Measurements from ENCODE around the gene CYFIP1. TPM values are rescaled to one million over a fixed set of nuclear protein-coding genes. Genes with fewer than 3 reads are reported as not detected.

Gene CYFIP1
- total RNA-seq, 1 experiment from 2014 or later, result 159 TPM

DNA sequence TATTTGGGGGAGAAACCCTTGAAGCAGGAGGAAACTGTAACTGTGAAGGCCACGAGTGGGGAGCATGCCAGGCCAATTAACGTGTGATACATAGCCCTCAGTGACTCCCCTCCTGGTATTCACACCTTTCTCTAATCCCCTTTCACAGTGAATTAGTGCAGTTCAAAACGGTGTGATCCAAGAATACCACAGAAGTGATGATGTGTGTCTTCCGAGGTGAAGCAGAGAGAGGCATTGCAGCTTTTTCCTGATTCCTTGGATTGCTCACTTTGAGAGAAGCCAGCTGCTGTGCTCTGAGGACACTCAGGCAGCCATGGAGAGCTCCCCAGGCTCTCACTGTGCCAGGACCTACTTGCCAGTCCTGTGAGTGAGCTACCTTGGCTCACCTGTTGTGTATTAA, 124.4 kb downstream of the CYFIP1 start:
- Histone ChIP-seq H3K36me3 (ENCODE audit: control insufficient read depth, insufficient read depth, low read length) (peaks cover 28% of the 10 kb centered on the region), H3K4me1 (ENCODE audit: control insufficient read depth, insufficient read depth, low read length) (no peaks in the 10 kb centered on the region), H3K27me3 (ENCODE audit: control insufficient read depth, insufficient read depth, low read length) (no peaks in the 10 kb centered on the region), H3K4me3 (ENCODE audit: low read depth in 2 of 2, low read length in 2 of 2) (no peak overlapping the region), H3K27ac (ENCODE audit: low read length) (no peak overlapping the region), H3K9me3 (ENCODE audit: control insufficient read depth, insufficient read depth, low read depth, low read length) (no peaks in the 10 kb centered on the region)
- BruUV-seq (replicated peaks), result no TSS peak
- intact Hi-C loops (cut with micrococcal nuclease; ENCODE audit: unreplicated experiment), result no loop called here
- DNase-seq (ENCODE audit: low read depth, low spot score), result no peak
- ChIA-PET CTCF (no interaction called here), POLR2A (no interaction called here)
- TF ChIP-seq, protein P1, sequence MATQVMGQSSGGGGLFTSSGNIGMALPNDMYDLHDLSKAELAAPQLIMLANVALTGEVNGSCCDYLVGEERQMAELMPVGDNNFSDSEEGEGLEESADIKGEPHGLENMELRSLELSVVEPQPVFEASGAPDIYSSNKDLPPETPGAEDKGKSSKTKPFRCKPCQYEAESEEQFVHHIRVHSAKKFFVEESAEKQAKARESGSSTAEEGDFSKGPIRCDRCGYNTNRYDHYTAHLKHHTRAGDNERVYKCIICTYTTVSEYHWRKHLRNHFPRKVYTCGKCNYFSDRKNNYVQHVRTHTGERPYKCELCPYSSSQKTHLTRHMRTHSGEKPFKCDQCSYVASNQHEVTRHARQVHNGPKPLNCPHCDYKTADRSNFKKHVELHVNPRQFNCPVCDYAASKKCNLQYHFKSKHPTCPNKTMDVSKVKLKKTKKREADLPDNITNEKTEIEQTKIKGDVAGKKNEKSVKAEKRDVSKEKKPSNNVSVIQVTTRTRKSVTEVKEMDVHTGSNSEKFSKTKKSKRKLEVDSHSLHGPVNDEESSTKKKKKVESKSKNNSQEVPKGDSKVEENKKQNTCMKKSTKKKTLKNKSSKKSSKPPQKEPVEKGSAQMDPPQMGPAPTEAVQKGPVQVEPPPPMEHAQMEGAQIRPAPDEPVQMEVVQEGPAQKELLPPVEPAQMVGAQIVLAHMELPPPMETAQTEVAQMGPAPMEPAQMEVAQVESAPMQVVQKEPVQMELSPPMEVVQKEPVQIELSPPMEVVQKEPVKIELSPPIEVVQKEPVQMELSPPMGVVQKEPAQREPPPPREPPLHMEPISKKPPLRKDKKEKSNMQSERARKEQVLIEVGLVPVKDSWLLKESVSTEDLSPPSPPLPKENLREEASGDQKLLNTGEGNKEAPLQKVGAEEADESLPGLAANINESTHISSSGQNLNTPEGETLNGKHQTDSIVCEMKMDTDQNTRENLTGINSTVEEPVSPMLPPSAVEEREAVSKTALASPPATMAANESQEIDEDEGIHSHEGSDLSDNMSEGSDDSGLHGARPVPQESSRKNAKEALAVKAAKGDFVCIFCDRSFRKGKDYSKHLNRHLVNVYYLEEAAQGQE (IDR thresholded peaks at IDR 0.05; ENCODE audit: insufficient read depth in 1 of 2, low read depth in 2 of 2, low read length in 1 of 2), result no peak
- no peak for TF ChIP-seq SIN3A (IDR thresholded peaks at IDR 0.05; ENCODE audit: borderline replicate concordance, insufficient read depth, low read depth, low read length)
- TF ChIP-seq, protein P2, sequence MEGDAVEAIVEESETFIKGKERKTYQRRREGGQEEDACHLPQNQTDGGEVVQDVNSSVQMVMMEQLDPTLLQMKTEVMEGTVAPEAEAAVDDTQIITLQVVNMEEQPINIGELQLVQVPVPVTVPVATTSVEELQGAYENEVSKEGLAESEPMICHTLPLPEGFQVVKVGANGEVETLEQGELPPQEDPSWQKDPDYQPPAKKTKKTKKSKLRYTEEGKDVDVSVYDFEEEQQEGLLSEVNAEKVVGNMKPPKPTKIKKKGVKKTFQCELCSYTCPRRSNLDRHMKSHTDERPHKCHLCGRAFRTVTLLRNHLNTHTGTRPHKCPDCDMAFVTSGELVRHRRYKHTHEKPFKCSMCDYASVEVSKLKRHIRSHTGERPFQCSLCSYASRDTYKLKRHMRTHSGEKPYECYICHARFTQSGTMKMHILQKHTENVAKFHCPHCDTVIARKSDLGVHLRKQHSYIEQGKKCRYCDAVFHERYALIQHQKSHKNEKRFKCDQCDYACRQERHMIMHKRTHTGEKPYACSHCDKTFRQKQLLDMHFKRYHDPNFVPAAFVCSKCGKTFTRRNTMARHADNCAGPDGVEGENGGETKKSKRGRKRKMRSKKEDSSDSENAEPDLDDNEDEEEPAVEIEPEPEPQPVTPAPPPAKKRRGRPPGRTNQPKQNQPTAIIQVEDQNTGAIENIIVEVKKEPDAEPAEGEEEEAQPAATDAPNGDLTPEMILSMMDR (IDR thresholded peaks at IDR 0.05), result no peak
- in situ Hi-C loops (cut with HindIII; ENCODE audit: low pct_unique_long_range_greater_than_20kb, low sequenced_read_pairs), result no loop called here
- no peak for ATAC-seq

DNA sequence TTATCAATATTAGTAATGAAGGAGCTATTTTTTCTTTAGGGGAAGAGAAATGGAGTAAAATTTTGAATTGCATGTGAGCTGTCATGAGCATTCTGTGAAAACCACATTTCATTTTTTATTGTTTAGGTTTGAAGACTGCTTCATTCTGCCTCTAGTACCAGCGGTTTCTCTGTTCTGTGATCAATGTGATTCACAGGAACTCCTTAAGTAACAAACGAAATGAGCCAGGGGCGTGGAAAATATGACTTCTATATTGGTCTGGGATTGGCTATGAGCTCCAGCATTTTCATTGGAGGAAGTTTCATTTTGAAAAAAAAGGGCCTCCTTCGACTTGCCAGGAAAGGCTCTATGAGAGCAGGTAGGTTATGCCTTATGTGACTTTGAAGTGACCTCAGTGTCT, 128.7 kb downstream of the CYFIP1 start:
- no peaks in the 10 kb centered on the region for H3K4me1 ChIP-seq (ENCODE audit: control insufficient read depth, insufficient read depth, low read length)
- ChIA-PET POLR2A (no interaction called here), CTCF (no interaction called here)
- no peak overlapping the region for H3K27ac ChIP-seq (ENCODE audit: low read length)
- in situ Hi-C loops (cut with HindIII; ENCODE audit: low pct_unique_long_range_greater_than_20kb, low sequenced_read_pairs), result no loop called here
- peaks cover 21% of the 10 kb centered on the region for H3K36me3 ChIP-seq (ENCODE audit: control insufficient read depth, insufficient read depth, low read length)
- ATAC-seq (no peak), DNase-seq (ENCODE audit: low read depth, low spot score) (no peak)
- no peaks in the 10 kb centered on the region for H3K9me3 ChIP-seq (ENCODE audit: control insufficient read depth, insufficient read depth, low read depth, low read length)
- H3K4me3 ChIP-seq (ENCODE audit: low read depth in 2 of 2, low read length in 2 of 2), result no peak overlapping the region
- no TSS peak for BruUV-seq (replicated peaks)
- intact Hi-C loops (cut with micrococcal nuclease; ENCODE audit: unreplicated experiment), result no loop called here
- no peaks in the 10 kb centered on the region for H3K27me3 ChIP-seq (ENCODE audit: control insufficient read depth, insufficient read depth, low read length)
- TF ChIP-seq, protein P1 (IDR thresholded peaks at IDR 0.05; ENCODE audit: insufficient read depth in 1 of 2, low read depth in 2 of 2, low read length in 1 of 2), result no peak
- TF ChIP-seq, protein P2 (IDR thresholded peaks at IDR 0.05), result no peak
- TF ChIP-seq POLR2AphosphoS5 (IDR thresholded peaks at IDR 0.05; ENCODE audit: low read depth, low read length), result no peak
- no peak for TF ChIP-seq TCF7L2 (IDR thresholded peaks at IDR 0.05; ENCODE audit: low read depth, low read length)
- no peak for TF ChIP-seq SIN3A (IDR thresholded peaks at IDR 0.05; ENCODE audit: borderline replicate concordance, insufficient read depth, low read depth, low read length)
